ENCODE results near the gene PRELID1.
A peak's percentile ranks its signal among the peaks of the same experiment; 100 is the strongest.

The PRELID1 gene

GRCh38 chr5:177288191-177288590 is 15.4 kb upstream of the PRELID1 start:
- Histone ChIP-seq H3F3A (ENCODE audit: insufficient read depth) (no peaks in the 10 kb centered on the region), H3K79me2 (ENCODE audit: insufficient read depth, low read length) (no peaks in the 10 kb centered on the region), H3K27ac (ENCODE audit: low read depth, low read length) (no peak overlapping the region), H3K4me2 (ENCODE audit: low read depth, low read length, poor library complexity, severe bottlenecking) (no peak overlapping the region), H2AFZ (ENCODE audit: low read depth, low read length, severe bottlenecking) (no peak overlapping the region), H4K20me1 (ENCODE audit: low read depth, low read length) (no peaks in the 10 kb centered on the region), H3K9me2 (replicated peaks; ENCODE audit: insufficient read depth, low read length) (no peaks in the 10 kb centered on the region), H3K9ac (ENCODE audit: low read length) (no peak overlapping the region), H3K36me3 (ENCODE audit: low read length) (peaks cover 48% of the 10 kb centered on the region), H3K4me3 (ENCODE audit: insufficient read depth, low read length, poor library complexity, severe bottlenecking) (no peak overlapping the region), H3K27me3 (ENCODE audit: low read length) (no peaks in the 10 kb centered on the region), H3K9me3 (ENCODE audit: insufficient read depth, low read length) (no peaks in the 10 kb centered on the region)
- no peak for TF ChIP-seq EZH2phosphoT487 (conservative IDR thresholded peaks at IDR 0.05; ENCODE audit: low read length)
- TF ChIP-seq, protein P1, sequence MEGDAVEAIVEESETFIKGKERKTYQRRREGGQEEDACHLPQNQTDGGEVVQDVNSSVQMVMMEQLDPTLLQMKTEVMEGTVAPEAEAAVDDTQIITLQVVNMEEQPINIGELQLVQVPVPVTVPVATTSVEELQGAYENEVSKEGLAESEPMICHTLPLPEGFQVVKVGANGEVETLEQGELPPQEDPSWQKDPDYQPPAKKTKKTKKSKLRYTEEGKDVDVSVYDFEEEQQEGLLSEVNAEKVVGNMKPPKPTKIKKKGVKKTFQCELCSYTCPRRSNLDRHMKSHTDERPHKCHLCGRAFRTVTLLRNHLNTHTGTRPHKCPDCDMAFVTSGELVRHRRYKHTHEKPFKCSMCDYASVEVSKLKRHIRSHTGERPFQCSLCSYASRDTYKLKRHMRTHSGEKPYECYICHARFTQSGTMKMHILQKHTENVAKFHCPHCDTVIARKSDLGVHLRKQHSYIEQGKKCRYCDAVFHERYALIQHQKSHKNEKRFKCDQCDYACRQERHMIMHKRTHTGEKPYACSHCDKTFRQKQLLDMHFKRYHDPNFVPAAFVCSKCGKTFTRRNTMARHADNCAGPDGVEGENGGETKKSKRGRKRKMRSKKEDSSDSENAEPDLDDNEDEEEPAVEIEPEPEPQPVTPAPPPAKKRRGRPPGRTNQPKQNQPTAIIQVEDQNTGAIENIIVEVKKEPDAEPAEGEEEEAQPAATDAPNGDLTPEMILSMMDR (IDR thresholded peaks at IDR 0.05; ENCODE audit: insufficient read depth, low read length, poor library complexity, severe bottlenecking), result no peak

- peaks cover 41% of the 10 kb centered on the region; the same call in 1 of the 2 replicates for H3K36me3 ChIP-seq (ENCODE audit: low read length)
- peak overlapping the region; percentile 32 for H3K4me2 ChIP-seq (ENCODE audit: low read depth, low read length, poor library complexity, severe bottlenecking)
- H3F3A ChIP-seq (ENCODE audit: insufficient read depth), result no peaks in the 10 kb centered on the region
- H3K79me2 ChIP-seq (ENCODE audit: insufficient read depth, low read length), result no peaks in the 10 kb centered on the region
- H2AFZ ChIP-seq (ENCODE audit: low read depth, low read length, severe bottlenecking), result no peak overlapping the region
- no peaks in the 10 kb centered on the region for H3K9me2 ChIP-seq (replicated peaks; ENCODE audit: insufficient read depth, low read length)
- H3K27me3 ChIP-seq (ENCODE audit: low read length), result no peaks in the 10 kb centered on the region
- H3K9me3 ChIP-seq (ENCODE audit: insufficient read depth, low read length), result no peaks in the 10 kb centered on the region
- H3K27ac ChIP-seq (ENCODE audit: low read depth, low read length), result peak overlapping the region; percentile 70
- no peak overlapping the region for H3K4me3 ChIP-seq (ENCODE audit: insufficient read depth, low read length, poor library complexity, severe bottlenecking)
- no peak overlapping the region for H3K9ac ChIP-seq (ENCODE audit: low read length)
- TF ChIP-seq, protein P1 (IDR thresholded peaks at IDR 0.05; ENCODE audit: insufficient read depth, low read length, poor library complexity, severe bottlenecking), result no peak
- TF ChIP-seq EZH2phosphoT487 (conservative IDR thresholded peaks at IDR 0.05; ENCODE audit: low read length), result no peak
- H4K20me1 ChIP-seq (ENCODE audit: low read depth, low read length), result no peaks in the 10 kb centered on the region
These were observed 12.6 kb upstream of the PRELID1 start for GRCh38 chr5:177290816-177291596.

- TF ChIP-seq EZH2phosphoT487 (conservative IDR thresholded peaks at IDR 0.05; ENCODE audit: low read length), result no peak
- TF ChIP-seq, protein P1 (IDR thresholded peaks at IDR 0.05; ENCODE audit: insufficient read depth, low read length, poor library complexity, severe bottlenecking), result no peak
- Histone ChIP-seq H3K4me2 (ENCODE audit: low read depth, low read length, poor library complexity, severe bottlenecking) (no peak overlapping the region), H3K79me2 (ENCODE audit: insufficient read depth, low read length) (no peaks in the 10 kb centered on the region), H3K27ac (ENCODE audit: low read depth, low read length) (0 out of 2 replicates have a peak overlapping the region, but pooled peaks have one; percentile 70), H3K4me3 (ENCODE audit: insufficient read depth, low read length, poor library complexity, severe bottlenecking) (no peak overlapping the region), H3K9ac (ENCODE audit: low read length) (no peak overlapping the region), H3K27me3 (ENCODE audit: low read length) (no peaks in the 10 kb centered on the region), H3F3A (ENCODE audit: insufficient read depth) (peaks cover 1% of the 10 kb centered on the region; the same call in 1 of the 2 replicates), H2AFZ (ENCODE audit: low read depth, low read length, severe bottlenecking) (no peak overlapping the region), H3K36me3 (ENCODE audit: low read length) (peaks cover 35% of the 10 kb centered on the region; the same call in 1 of the 2 replicates), H3K9me2 (replicated peaks; ENCODE audit: insufficient read depth, low read length) (no peaks in the 10 kb centered on the region), H3K9me3 (ENCODE audit: insufficient read depth, low read length) (no peaks in the 10 kb centered on the region), H4K20me1 (ENCODE audit: low read depth, low read length) (no peaks in the 10 kb centered on the region)
These were observed 11.9 kb upstream of the PRELID1 start for GRCh38 chr5:177291735-177292134.
